H54 (cell line): ENCODE measurements around the gene PKD2L2.
A peak's percentile ranks its signal among the peaks of the same experiment; 100 is the strongest.

Source experiments
- DNase-seq: peaks from one replicate; pipeline ENCODE4 v3.0.0; 2011; ENCODE audit warnings: low spot score, mixed read lengths; ENCODE audit not compliant: insufficient read length
- FAIRE-seq: peaks from 3 replicates; lab custom pipeline; 2011; peaks lifted over from hg19 to GRCh38; lab: Jason Lieb, UNC
- POLR2A ChIP-seq: IDR thresholded peaks from 2 replicates; pipeline ENCODE4 v1.6.1; 2011; ENCODE audit warnings: low read depth, mild to moderate bottlenecking, low read length

Gene PKD2L2

DNA sequence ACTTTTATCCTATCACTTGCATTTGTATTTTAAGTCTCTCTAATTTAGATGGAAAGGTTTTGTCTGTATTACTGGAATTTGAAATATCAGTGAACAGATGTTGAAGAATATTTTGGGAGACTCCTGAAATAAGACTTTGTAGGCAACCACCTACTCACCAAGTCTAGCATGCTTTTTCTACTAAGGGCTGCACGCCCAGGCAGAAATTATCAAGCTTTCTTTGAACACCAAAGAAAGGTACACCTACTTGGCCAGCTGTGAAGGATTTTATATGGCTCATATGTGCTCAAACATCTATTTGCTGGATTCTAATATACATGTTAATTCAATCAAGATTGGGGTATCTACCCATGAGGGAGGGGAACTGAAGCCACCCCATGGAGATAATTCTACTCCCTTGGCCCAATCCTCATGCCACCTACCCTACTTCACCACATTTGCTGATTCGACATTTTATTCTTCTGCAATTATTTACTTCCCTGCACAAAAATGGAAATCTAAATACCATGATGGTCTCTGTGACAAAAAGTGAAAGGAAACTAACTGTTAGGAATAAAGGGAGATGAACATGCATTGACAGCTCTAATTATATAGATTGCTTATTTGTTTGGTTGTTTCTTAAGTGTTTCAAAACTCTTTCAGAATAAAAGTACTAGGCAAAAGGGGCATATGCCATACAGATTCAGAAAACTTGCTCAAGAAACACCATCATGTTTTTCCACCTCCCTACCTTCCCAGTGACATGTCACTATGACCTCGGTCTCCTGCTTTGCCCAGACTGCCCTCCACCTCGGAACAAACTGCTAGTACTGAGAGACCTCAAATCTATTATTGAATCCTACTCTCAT is 22.5 kb upstream of the PKD2L2 start:
- no peak for FAIRE-seq
- TF ChIP-seq POLR2A: no peak

GRCh38 chr5:137867664-137868063 is 21.6 kb upstream of the PKD2L2 start, which contains the start of gene MYOT:
MYOT (plus strand) TSS chr5:137867860; CDS start chr5:137870652, 2,792 bp downstream.
- DNase-seq (no peak), FAIRE-seq (peak; percentile 36)
- TF ChIP-seq POLR2A: no peak

More for the DNA sequence above, 22.5 kb upstream of the PKD2L2 start:
- DNase-seq: no peak

DNA sequence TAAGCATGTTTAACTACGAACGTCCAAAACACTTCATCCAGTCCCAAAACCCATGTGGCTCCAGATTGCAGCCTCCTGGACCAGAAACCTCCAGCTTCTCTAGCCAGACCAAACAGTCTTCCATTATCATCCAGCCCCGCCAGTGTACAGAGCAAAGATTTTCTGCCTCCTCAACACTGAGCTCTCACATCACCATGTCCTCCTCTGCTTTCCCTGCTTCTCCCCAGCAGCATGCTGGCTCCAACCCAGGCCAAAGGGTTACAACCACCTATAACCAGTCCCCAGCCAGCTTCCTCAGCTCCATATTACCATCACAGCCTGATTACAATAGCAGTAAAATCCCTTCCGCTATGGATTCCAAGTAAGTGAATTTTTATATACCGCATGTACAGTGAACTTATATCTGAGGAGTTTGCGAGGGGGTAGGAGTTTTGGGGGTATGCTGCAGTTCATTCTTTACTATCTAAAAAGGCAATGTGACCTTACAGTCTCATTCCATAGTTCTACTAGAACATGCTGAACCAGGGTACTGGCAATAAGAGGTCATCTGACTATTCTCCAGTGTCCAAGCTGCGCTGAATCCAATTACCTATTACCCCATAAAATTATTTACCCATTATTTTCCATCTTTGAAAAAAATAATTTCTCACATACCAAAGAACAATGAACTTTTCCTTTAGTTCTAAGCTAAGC is 18.5 kb upstream of the PKD2L2 start:
- no peak for TF ChIP-seq POLR2A
- FAIRE-seq: no peak

DNA sequence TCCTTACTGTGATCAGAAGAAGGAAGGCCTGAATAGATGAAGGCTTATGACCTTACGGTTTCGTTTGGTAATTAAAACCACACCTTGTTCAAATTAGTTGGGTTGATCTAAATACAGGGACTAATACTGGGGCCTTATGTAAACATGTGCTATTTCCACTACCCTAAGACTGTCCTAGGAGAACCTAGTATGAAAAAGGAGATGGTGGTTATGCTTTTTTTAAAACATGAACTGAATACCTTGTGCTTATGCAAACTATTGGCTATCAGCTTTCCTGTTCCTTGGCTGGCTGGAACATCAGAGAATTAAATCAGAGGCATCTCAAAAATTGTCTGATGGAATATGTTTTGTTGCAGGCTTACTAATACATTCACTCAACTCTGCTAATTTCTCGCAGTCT is 17.7 kb upstream of the PKD2L2 start:
- TF ChIP-seq POLR2A: no peak
- FAIRE-seq (no peak), DNase-seq (no peak)

More for the DNA sequence above, 18.5 kb upstream of the PKD2L2 start:
- no peak for DNase-seq

GRCh38 chr5:137872466-137872865 is 16.8 kb upstream of the PKD2L2 start:
- no peak for TF ChIP-seq POLR2A
- FAIRE-seq (no peak), DNase-seq (no peak)

- FAIRE-seq (no peak), DNase-seq (no peak)
- TF ChIP-seq POLR2A: no peak
These were observed 13.2 kb upstream of the PKD2L2 start for GRCh38 chr5:137876101-137876500.

GRCh38 chr5:137880313-137880712 is 8.9 kb upstream of the PKD2L2 start:
- TF ChIP-seq POLR2A: no peak
- FAIRE-seq: peak; percentile 6
- no peak for DNase-seq

- DNase-seq (no peak), FAIRE-seq (peak; percentile 52)
- no peak for TF ChIP-seq POLR2A
These were observed 1.4 kb upstream of the PKD2L2 start for GRCh38 chr5:137887831-137888230.

GRCh38 chr5:137888466-137888862 is 793 bp upstream of the PKD2L2 start:
- FAIRE-seq: no peak

DNA sequence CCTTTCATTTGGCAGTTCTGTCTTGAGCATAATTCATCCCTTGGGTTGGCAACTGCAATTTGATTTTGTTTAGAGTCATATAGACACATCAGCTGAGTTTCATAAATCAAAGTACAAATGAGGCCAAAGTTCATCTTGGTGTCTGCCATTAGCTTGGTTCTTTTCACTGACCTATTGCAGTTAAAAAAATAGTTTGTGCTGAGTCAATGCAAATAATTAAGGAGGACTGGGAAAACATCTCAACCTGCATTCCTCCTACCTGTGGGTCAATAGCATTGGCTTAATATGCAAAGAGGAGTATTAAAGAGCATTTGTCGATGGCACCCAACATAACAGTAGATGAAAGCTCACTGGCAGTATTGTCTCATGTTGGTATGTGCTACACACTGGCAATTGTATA is 1.6 kb downstream of the PKD2L2 start:
- DNase-seq (no peak), FAIRE-seq (no peak)
- TF ChIP-seq POLR2A: no peak

More at GRCh38 chr5:137888466-137888862, 793 bp upstream of the PKD2L2 start:
- no peak for TF ChIP-seq POLR2A
- no peak for DNase-seq

DNA sequence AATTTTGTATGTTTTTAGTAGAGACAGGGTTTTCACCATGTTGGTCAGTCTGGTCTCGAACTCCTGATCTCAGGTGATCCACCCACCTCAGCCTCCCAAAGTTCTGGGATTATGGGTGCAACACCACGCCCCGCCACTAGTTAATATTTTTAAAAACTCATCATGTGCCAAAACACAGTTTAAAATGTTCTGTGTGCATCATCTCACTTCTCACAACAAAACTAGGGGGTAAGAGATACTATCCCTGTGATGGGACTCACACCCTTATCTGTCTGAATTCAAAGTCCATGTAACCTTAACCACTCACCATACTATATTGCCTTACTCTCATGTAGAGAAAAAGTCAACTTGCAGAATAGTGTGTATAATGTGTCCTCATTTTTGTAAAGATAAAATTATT is 2.6 kb downstream of the PKD2L2 start:
- FAIRE-seq (no peak), DNase-seq (no peak)
- no peak for TF ChIP-seq POLR2A

DNA sequence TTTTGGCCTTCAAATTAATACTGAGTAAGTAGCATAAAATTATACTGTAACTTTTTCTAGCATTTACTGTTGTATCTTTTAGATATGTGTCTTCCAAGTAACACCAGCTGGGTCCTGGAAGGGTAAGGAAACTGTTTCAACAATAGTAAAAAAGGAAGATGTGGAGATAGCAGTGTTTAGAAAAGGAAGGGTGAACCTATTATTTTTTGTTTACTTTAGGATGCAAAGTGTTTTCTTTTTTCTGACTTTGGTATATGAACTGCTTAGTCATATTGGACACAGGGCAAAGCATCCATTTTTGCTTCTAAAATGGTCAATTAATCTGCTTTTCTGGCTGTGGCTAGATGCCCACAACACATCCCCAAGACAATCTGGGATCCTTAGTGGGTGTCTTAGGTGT is 5.3 kb downstream of the PKD2L2 start:
- FAIRE-seq (no peak), DNase-seq (no peak)
- TF ChIP-seq POLR2A: no peak

GRCh38 chr5:137896560-137896959 is 7.3 kb downstream of the PKD2L2 start:
- no peak for TF ChIP-seq POLR2A
- FAIRE-seq: no peak
- no peak for DNase-seq

- DNase-seq (no peak), FAIRE-seq (no peak)
- no peak for TF ChIP-seq POLR2A
These were observed 10.2 kb downstream of the PKD2L2 start for GRCh38 chr5:137899493-137899892.

DNA sequence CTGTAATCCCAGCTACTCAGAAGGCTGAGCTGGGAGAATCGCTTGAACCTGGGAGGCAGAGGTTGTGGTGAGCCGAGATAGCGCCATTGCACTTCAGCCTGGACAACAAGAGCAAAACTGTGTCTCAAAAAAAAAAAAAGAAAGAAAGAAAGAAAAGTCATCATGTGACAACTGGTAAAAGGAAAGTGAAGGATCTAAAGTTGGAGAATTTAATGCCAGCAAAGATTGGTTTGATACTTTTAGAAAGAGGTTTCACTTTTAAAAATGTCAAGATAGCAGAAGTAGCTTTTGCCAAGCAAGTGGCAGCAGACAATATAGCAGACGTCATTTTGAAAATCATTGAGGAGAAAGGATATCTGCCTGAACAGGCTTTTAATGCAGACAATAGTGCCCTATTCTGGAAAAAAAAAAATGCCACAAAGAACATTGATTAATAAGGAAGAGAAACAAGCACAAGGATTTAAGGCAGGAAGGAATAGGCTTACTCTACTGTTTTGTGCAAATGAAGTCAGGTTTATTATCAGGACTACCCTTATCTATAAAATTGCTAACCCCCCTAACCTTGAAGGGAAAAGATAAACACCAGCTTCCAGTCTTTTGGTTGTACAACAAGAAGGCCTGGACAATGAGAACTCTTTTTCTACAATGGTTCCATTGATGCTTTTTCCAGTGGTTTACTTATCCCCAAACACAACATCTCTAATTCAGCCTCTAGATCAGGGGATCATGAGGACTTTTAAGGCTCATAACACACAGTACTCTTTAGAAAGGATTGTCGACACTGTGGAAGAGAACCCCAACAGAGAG is 12.0 kb downstream of the PKD2L2 start:
- DNase-seq (no peak), FAIRE-seq (no peak)
- no peak for TF ChIP-seq POLR2A
